ENCODE data around the gene TMEM156. TPM values are rescaled to one million over a fixed set of nuclear protein-coding genes. Genes with fewer than 3 reads are reported as not detected.

The TMEM156 gene
- total RNA-seq, 3 donors from 2014 or later, result 0.44 to 1.3 (median 0.94) TPM

- no peaks in the 10 kb centered on the region for H3K36me3 ChIP-seq (ENCODE audit: low read depth)
- no peak for TF ChIP-seq CTCF (IDR thresholded peaks at IDR 0.05)
- intact Hi-C loops (cut with DNase I, micrococcal nuclease), result no loop called here
Measured at GRCh38 chr4:39024311-39024865, 7.8 kb downstream of the TMEM156 start.

DNA sequence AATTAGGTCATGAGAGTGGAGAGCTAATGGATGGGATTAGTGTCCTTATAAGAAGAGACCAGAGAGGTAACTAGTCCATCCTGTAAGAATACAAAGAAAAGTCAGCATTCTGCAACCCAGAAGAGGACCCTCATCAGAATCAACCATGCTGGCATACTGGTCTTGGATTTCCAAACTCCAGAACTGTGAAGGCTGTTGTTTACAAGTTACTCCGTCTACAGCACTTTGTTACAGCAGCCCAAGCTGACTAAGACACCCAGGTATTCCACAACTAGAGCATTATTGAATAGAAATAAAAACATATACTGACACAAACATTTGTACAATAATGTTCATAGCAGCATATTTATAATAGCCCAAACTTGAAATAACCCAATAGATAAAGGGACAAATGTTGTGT, 9.2 kb downstream of the TMEM156 start:
- no peak for ATAC-seq
- no peak overlapping the region for H3K4me3 ChIP-seq
- no peaks in the 10 kb centered on the region for H3K36me3 ChIP-seq (ENCODE audit: low read depth)
- intact Hi-C loops (cut with DNase I, micrococcal nuclease), result no loop called here
- H3K4me1 ChIP-seq (ENCODE audit: low read depth), result no peaks in the 10 kb centered on the region
- no peak for DNase-seq
- TF ChIP-seq CTCF (IDR thresholded peaks at IDR 0.05), result no peak
- no peaks in the 10 kb centered on the region for H3K9me3 ChIP-seq

More at GRCh38 chr4:39024311-39024865, 7.8 kb downstream of the TMEM156 start:
- DNase-seq, result no peak
- Histone ChIP-seq H3K9me3 (no peaks in the 10 kb centered on the region), H3K4me3 (no peak overlapping the region), H3K4me1 (ENCODE audit: low read depth) (no peaks in the 10 kb centered on the region)
- ATAC-seq, result no peak

DNA sequence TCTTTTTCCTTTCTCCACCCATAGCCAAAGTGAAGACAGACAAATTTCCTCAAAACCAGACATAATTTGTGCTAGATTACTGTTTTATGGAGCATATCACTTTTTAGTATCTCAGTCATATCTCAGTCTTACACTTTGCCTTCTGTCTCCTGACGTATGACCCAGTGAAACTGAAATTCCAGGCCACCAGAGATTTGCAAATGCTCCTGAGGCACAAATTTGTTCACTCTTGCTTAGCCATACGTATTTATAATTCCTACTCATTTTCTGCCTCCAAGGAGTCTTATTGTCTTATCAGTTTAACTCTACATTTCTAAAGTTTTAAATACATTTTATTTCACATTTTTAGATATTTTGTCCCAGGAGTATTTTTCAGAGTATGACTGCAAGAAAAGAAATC, 10.0 kb downstream of the TMEM156 start:
- Histone ChIP-seq H3K9me3 (no peaks in the 10 kb centered on the region), H3K36me3 (ENCODE audit: low read depth) (no peaks in the 10 kb centered on the region), H3K4me1 (ENCODE audit: low read depth) (no peaks in the 10 kb centered on the region), H3K4me3 (no peak overlapping the region)
- DNase-seq (no peak), ATAC-seq (no peak)
- intact Hi-C loops (cut with DNase I, micrococcal nuclease), result no loop called here
- no peak for TF ChIP-seq CTCF (IDR thresholded peaks at IDR 0.05)

DNA sequence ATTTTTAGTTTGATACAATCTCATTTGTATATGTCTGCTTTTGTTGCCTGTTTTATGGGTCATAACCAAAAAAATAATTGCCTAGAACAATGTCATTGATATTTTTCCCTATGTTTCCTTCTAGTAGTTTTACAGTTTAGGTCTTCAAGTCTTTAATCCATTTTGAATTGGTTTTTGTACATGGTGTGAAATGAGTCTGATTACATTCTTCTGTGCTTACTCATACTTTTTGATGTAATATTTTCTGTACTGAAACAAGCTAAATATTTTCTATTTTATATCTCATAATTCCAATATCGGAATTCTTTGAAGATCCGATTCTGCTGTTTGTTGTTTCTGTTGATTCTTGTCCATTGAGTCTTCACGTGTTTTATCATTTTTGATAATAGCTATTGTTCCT, 10.6 kb downstream of the TMEM156 start:
- DNase-seq (no peak), ATAC-seq (no peak)
- no peak for TF ChIP-seq CTCF (IDR thresholded peaks at IDR 0.05)
- Histone ChIP-seq H3K9me3 (no peaks in the 10 kb centered on the region), H3K4me3 (no peak overlapping the region), H3K36me3 (ENCODE audit: low read depth) (no peaks in the 10 kb centered on the region), H3K4me1 (ENCODE audit: low read depth) (no peaks in the 10 kb centered on the region)
- intact Hi-C loops (cut with DNase I, micrococcal nuclease), result no loop called here

- intact Hi-C loops (cut with DNase I, micrococcal nuclease), result no loop called here
- no peak for TF ChIP-seq CTCF (IDR thresholded peaks at IDR 0.05)
- Histone ChIP-seq H3K4me3 (no peak overlapping the region), H3K9me3 (no peaks in the 10 kb centered on the region), H3K36me3 (ENCODE audit: low read depth) (no peaks in the 10 kb centered on the region), H3K4me1 (ENCODE audit: low read depth) (no peaks in the 10 kb centered on the region)
- DNase-seq, result no peak
- ATAC-seq, result no peak
Measured at GRCh38 chr4:39020130-39020529, 12.1 kb downstream of the TMEM156 start.

GRCh38 chr4:39014028-39014427, 18.2 kb downstream of the TMEM156 start:
- TF ChIP-seq CTCF (IDR thresholded peaks at IDR 0.05), result no peak
- intact Hi-C loops (cut with DNase I, micrococcal nuclease), result no loop called here
- DNase-seq, result no peak
- no peaks in the 10 kb centered on the region for H3K4me1 ChIP-seq (ENCODE audit: low read depth)
- no peaks in the 10 kb centered on the region for H3K36me3 ChIP-seq (ENCODE audit: low read depth)
- H3K4me3 ChIP-seq, result no peak overlapping the region
- ATAC-seq, result no peak
- no peaks in the 10 kb centered on the region for H3K9me3 ChIP-seq
